PC-9 (cell line): ENCODE results near the gene PTTG1IP2.

Experiments used
- EZH2 ChIP-seq: fragments of 200-600 bp; sonication (generic); IDR thresholded peaks from 2 replicates; pipeline ENCODE4 v1.8.0; 2017; ENCODE audit warnings: antibody characterized with exemption, low read depth
- TF ChIP-seq, protein P1 (sequence below): fragments of 200-600 bp; sonication (generic); conservative IDR thresholded peaks from 2 replicates; pipeline ENCODE4 v1.6.1; 2017; ENCODE audit warnings: mixed run types, antibody characterized with exemption, mild to moderate bottlenecking, moderate library complexity

DNA sequence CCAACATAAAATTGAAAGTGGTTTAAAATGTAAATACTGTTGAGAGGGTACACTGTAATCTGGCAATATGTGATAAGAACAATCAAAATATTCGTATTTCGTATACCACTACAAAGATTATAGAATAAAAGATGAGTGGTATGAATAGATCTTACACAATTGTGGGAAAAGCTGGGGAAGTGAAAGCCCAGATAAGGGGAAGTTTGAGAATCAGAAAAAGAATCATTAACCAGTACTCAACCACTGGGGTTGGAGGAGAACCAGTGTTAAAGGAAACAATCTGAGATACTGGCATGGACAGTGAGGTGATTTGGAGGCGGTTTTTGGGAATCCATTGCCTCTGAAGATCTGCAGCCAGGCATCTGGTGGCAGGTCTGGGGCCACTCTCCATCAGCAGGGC is 67.0 kb downstream of the PTTG1IP2 start:
- TF ChIP-seq, protein P1, sequence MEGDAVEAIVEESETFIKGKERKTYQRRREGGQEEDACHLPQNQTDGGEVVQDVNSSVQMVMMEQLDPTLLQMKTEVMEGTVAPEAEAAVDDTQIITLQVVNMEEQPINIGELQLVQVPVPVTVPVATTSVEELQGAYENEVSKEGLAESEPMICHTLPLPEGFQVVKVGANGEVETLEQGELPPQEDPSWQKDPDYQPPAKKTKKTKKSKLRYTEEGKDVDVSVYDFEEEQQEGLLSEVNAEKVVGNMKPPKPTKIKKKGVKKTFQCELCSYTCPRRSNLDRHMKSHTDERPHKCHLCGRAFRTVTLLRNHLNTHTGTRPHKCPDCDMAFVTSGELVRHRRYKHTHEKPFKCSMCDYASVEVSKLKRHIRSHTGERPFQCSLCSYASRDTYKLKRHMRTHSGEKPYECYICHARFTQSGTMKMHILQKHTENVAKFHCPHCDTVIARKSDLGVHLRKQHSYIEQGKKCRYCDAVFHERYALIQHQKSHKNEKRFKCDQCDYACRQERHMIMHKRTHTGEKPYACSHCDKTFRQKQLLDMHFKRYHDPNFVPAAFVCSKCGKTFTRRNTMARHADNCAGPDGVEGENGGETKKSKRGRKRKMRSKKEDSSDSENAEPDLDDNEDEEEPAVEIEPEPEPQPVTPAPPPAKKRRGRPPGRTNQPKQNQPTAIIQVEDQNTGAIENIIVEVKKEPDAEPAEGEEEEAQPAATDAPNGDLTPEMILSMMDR = no peak
- no peak for TF ChIP-seq EZH2
